AG09309 (cell line): ENCODE measurements around the gene RMRP.

Source experiments
- DNase-seq: peaks from one replicate; pipeline ENCODE4 v3.0.0-alpha.2; 2010; ENCODE audit warnings: low read depth
- H3K4me3 ChIP-seq: 2 replicates; pipeline ENCODE4 v1.5.1; 2011; ENCODE audit warnings: mild to moderate bottlenecking, low read depth, low read length, moderate library complexity; ENCODE audit not compliant: control insufficient read depth
- CTCF ChIP-seq: IDR thresholded peaks from 2 replicates; pipeline ENCODE4 v1.5.1; 2011; ENCODE audit warnings: mild to moderate bottlenecking, low read depth, low read length, inconsistent platforms; ENCODE audit not compliant: insufficient read depth, control insufficient read depth; ENCODE audit errors: missing control alignments

The RMRP gene

GRCh38 chr9:35700942-35701341, 43.1 kb upstream of the RMRP start:
- no peak for DNase-seq

GRCh38 chr9:35700031-35700430, 42.2 kb upstream of the RMRP start:
- H3K4me3 ChIP-seq: no peak overlapping the region
- DNase-seq: no peak
- no peak for TF ChIP-seq CTCF

More at GRCh38 chr9:35700942-35701341, 43.1 kb upstream of the RMRP start:
- no peak overlapping the region for H3K4me3 ChIP-seq
- TF ChIP-seq CTCF: no peak

- TF ChIP-seq CTCF: no peak
- no peak for DNase-seq
- H3K4me3 ChIP-seq: no peak overlapping the region
These were observed 40.4 kb upstream of the RMRP start for GRCh38 chr9:35698231-35698630.

- TF ChIP-seq CTCF: no peak
- no peak overlapping the region for H3K4me3 ChIP-seq
- no peak for DNase-seq
These were observed 39.7 kb upstream of the RMRP start for GRCh38 chr9:35697486-35697885.

GRCh38 chr9:35696520-35697215, 38.8 kb upstream of the RMRP start:
- peak; percentile 89 for TF ChIP-seq CTCF
- DNase-seq: no peak
- H3K4me3 ChIP-seq: no peak overlapping the region

GRCh38 chr9:35695943-35696401, 38.2 kb upstream of the RMRP start:
- H3K4me3 ChIP-seq: no peak overlapping the region
- no peak for TF ChIP-seq CTCF
- DNase-seq: no peak
